HG02610 (cell line): ENCODE measurements around the gene ITPK1.

ENCODE experiments used
- ATAC-seq: cut with Tn5 transposase; IDR thresholded peaks from one replicate; pipeline ENCODE4 v1.9.1; 2021; ENCODE audit warnings: mild to moderate bottlenecking, moderate library complexity; ENCODE audit not compliant: unreplicated experiment

Gene ITPK1

GRCh38 chr14:93085911-93086310 is 29.8 kb downstream of the ITPK1 start:
- no peak for ATAC-seq

- no peak for ATAC-seq
These were observed 30.6 kb downstream of the ITPK1 start for GRCh38 chr14:93084866-93085857.

GRCh38 chr14:93084402-93084801 is 31.3 kb downstream of the ITPK1 start:
- no peak for ATAC-seq

GRCh38 chr14:93083917-93084316 is 31.8 kb downstream of the ITPK1 start:
- ATAC-seq: no peak

- no peak for ATAC-seq
These were observed 33.1 kb downstream of the ITPK1 start for GRCh38 chr14:93082576-93083001.

- no peak for ATAC-seq
These were observed 33.7 kb downstream of the ITPK1 start for GRCh38 chr14:93081876-93082570.

- ATAC-seq: no peak
These were observed 35.8 kb downstream of the ITPK1 start for GRCh38 chr14:93079865-93080403.

GRCh38 chr14:93079321-93079720 is 36.4 kb downstream of the ITPK1 start:
- no peak for ATAC-seq

GRCh38 chr14:93078870-93079269 is 36.9 kb downstream of the ITPK1 start:
- ATAC-seq: no peak

- no peak for ATAC-seq
These were observed 39.0 kb downstream of the ITPK1 start for GRCh38 chr14:93076755-93077154.

- ATAC-seq: no peak
These were observed 39.8 kb downstream of the ITPK1 start for GRCh38 chr14:93075891-93076290.

GRCh38 chr14:93073910-93074769 is 41.6 kb downstream of the ITPK1 start:
- ATAC-seq: peak; percentile 50

GRCh38 chr14:93073358-93073707 is 42.4 kb downstream of the ITPK1 start:
- no peak for ATAC-seq

GRCh38 chr14:93072659-93073357 is 42.9 kb downstream of the ITPK1 start:
- no peak for ATAC-seq

- ATAC-seq: no peak
These were observed 47.0 kb downstream of the ITPK1 start for GRCh38 chr14:93068711-93069110.

GRCh38 chr14:93067088-93067487 is 48.6 kb downstream of the ITPK1 start:
- ATAC-seq: no peak

GRCh38 chr14:93065272-93065730 is 50.4 kb downstream of the ITPK1 start:
- no peak for ATAC-seq

- ATAC-seq: no peak
These were observed 51.1 kb downstream of the ITPK1 start for GRCh38 chr14:93064411-93065271.

GRCh38 chr14:93063393-93063792 is 52.3 kb downstream of the ITPK1 start:
- ATAC-seq: no peak
